ENCODE measurements around the gene EOGT. TPM values are rescaled to one million over a fixed set of nuclear protein-coding genes. Genes with fewer than 3 reads are reported as not detected.

The EOGT gene
- polyA plus RNA-seq, 1 experiment = 29.4 TPM

GRCh38 chr3:69016901-69017300, 3.4 kb upstream of the EOGT start:
- ChIA-PET CTCF (no interaction called here), POLR2A (no interaction called here)
- no peaks in the 10 kb centered on the region for H3K9me3 ChIP-seq (ENCODE audit: control insufficient read depth, insufficient read depth, low read length)
- H3K4me3 ChIP-seq (ENCODE audit: low read depth, low read length) = no peak overlapping the region
- no peak for DNase-seq (ENCODE audit: low read depth, low spot score)
- H3K27ac ChIP-seq (ENCODE audit: low read depth, low read length) = no peak overlapping the region
- H3K27me3 ChIP-seq (ENCODE audit: control insufficient read depth, insufficient read depth, low read length) = no peaks in the 10 kb centered on the region
- TF ChIP-seq, protein P1, sequence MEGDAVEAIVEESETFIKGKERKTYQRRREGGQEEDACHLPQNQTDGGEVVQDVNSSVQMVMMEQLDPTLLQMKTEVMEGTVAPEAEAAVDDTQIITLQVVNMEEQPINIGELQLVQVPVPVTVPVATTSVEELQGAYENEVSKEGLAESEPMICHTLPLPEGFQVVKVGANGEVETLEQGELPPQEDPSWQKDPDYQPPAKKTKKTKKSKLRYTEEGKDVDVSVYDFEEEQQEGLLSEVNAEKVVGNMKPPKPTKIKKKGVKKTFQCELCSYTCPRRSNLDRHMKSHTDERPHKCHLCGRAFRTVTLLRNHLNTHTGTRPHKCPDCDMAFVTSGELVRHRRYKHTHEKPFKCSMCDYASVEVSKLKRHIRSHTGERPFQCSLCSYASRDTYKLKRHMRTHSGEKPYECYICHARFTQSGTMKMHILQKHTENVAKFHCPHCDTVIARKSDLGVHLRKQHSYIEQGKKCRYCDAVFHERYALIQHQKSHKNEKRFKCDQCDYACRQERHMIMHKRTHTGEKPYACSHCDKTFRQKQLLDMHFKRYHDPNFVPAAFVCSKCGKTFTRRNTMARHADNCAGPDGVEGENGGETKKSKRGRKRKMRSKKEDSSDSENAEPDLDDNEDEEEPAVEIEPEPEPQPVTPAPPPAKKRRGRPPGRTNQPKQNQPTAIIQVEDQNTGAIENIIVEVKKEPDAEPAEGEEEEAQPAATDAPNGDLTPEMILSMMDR (IDR thresholded peaks at IDR 0.05; ENCODE audit: low read depth, low read length) = no peak

- Histone ChIP-seq H3K4me3 (ENCODE audit: low read depth, low read length) (no peak overlapping the region), H3K27me3 (ENCODE audit: control insufficient read depth, insufficient read depth, low read length) (no peaks in the 10 kb centered on the region), H3K27ac (ENCODE audit: low read depth, low read length) (no peak overlapping the region), H3K9me3 (ENCODE audit: control insufficient read depth, insufficient read depth, low read length) (no peaks in the 10 kb centered on the region)
- no peak for DNase-seq (ENCODE audit: low read depth, low spot score)
- CTCF ChIA-PET = no interaction called here
- POLR2A ChIA-PET = no interaction called here
- TF ChIP-seq, protein P1 (IDR thresholded peaks at IDR 0.05; ENCODE audit: low read depth, low read length) = no peak
Observed at GRCh38 chr3:69016102-69016501, 2.6 kb upstream of the EOGT start.

DNA sequence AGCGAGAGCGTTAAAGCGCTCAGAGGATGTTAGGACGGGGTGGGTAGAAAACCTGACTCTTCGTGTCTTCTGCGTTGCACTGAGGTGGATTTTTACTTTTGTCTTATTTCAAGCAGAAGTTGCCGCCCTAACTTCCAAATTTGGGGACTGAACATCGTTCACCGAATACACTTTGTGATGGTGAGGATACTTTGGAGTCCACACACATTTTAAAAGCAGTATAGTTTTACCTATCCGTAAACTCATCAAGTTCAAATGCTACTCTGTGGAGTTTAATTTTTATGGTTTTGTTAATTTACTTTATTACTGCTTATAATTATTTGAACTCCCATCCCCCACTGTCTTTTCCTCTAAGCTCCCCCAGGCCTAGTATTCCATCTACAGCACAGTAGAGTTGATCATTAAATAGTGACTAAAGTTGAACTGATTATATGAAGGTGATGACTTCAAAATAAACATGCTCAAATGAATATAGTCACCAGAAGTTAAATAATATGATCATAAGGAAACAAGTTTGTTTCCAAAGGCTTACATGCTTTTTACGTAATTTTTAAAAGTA, 617 bp upstream of the EOGT start:
- Histone ChIP-seq H3K27me3 (ENCODE audit: control insufficient read depth, insufficient read depth, low read length) (no peaks in the 10 kb centered on the region), H3K9me3 (ENCODE audit: control insufficient read depth, insufficient read depth, low read length) (no peaks in the 10 kb centered on the region), H3K4me3 (ENCODE audit: low read depth, low read length) (peak overlapping the region; percentile 76), H3K27ac (ENCODE audit: low read depth, low read length) (peak overlapping the region; percentile 97)
- CTCF ChIA-PET = interaction anchor here (0.9 to 1.4 kb wide), 4 partner anchors 8 to 75 kb away, joined by 3 to 5 read pairs (median 4); partner anchors contain the start of gene TMF1
- TF ChIP-seq, protein P1 (IDR thresholded peaks at IDR 0.05; ENCODE audit: low read depth, low read length) = no peak
- POLR2A ChIA-PET = interaction anchor here (0.8 to 1.0 kb wide), 3 partner anchors 9 to 18 kb away, joined by 4 read pairs; no protein-coding TSS in a partner anchor
- no peak for DNase-seq (ENCODE audit: low read depth, low spot score)

DNA sequence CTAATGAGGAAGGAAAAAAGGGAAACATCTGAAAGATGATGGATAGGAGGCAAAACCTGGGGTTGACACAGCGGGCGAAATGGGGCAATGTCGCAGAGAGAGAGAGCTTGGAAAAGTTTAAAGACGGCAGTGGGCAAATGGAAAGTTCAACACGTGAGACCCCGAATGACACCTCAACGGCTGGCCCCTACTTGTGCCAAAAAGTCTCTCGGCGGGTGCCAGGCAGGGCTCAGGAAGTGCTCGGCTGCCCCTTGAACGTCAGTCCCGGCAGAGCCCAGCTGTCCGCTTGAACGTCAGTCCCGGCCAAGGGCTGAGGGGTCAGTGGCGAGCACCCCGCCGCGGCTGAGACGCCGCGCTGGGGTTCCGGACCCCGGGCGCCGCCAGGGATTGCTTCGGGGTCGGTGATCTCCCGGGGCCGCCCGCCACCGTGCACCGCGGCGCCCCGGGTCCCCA, 658 bp downstream of the EOGT start:
- Histone ChIP-seq H3K4me3 (ENCODE audit: low read depth, low read length) (peak overlapping the region; percentile 76), H3K27me3 (ENCODE audit: control insufficient read depth, insufficient read depth, low read length) (no peaks in the 10 kb centered on the region), H3K9me3 (ENCODE audit: control insufficient read depth, insufficient read depth, low read length) (no peaks in the 10 kb centered on the region), H3K27ac (ENCODE audit: low read depth, low read length) (peak overlapping the region; percentile 91)
- CTCF ChIA-PET = interaction anchor here (0.6 to 1.4 kb wide), 2 partner anchors 12 to 19 kb away, joined by 3 to 4 read pairs; no protein-coding TSS in a partner anchor
- POLR2A ChIA-PET = interaction anchor here (1.0 to 1.4 kb wide), 3 partner anchors 8 to 19 kb away, joined by 3 to 4 read pairs (median 4); no protein-coding TSS in a partner anchor
- TF ChIP-seq, protein P1 (IDR thresholded peaks at IDR 0.05; ENCODE audit: low read depth, low read length) = no peak
- DNase-seq (ENCODE audit: low read depth, low spot score) = no peak

GRCh38 chr3:69012100-69012799, 1.2 kb downstream of the EOGT start:
- Histone ChIP-seq H3K4me3 (ENCODE audit: low read depth, low read length) (peak overlapping the region; percentile 76), H3K9me3 (ENCODE audit: control insufficient read depth, insufficient read depth, low read length) (no peaks in the 10 kb centered on the region), H3K27ac (ENCODE audit: low read depth, low read length) (peak overlapping the region; percentile 91), H3K27me3 (ENCODE audit: control insufficient read depth, insufficient read depth, low read length) (no peaks in the 10 kb centered on the region)
- CTCF ChIA-PET = interaction anchor here (0.6 to 1.4 kb wide), 2 partner anchors 12 to 20 kb away, joined by 3 to 4 read pairs; no protein-coding TSS in a partner anchor
- DNase-seq (ENCODE audit: low read depth, low spot score) = no peak
- TF ChIP-seq, protein P1 (IDR thresholded peaks at IDR 0.05; ENCODE audit: low read depth, low read length) = no peak
- POLR2A ChIA-PET = interaction anchor here (1.4 kb wide), 1 partner anchor 13 kb away, joined by 3 read pairs; no protein-coding TSS in a partner anchor
